HG03139 (cell line): ENCODE measurements around the gene INSRR.

Source experiments
- ATAC-seq: cut with Tn5 transposase; IDR thresholded peaks from one replicate; pipeline ENCODE4 v1.9.1; 2021; ENCODE audit not compliant: unreplicated experiment

The INSRR gene

GRCh38 chr1:156858959-156859522 is at the start of gene INSRR:
TSS of gene INSRR (minus strand) at chr1:156859117. CDS start at chr1:156858621, 496 bp downstream.
- ATAC-seq = no peak

DNA sequence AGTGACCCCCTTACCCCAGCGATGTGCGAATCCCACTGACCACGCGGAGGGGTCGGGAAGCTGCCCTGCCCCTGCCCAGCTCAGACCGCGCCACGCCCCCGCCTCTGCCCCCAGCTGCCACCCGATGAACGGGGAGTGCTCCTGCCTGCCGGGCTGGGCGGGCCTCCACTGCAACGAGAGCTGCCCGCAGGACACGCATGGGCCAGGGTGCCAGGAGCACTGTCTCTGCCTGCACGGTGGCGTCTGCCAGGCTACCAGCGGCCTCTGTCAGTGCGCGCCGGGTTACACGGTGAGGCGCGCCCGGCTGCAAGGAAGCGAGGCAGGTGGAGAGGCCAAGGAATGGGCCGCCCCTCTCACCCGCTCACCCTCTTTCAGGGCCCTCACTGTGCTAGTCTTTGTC is 49.6 kb upstream of the INSRR start:
- no peak for ATAC-seq

DNA sequence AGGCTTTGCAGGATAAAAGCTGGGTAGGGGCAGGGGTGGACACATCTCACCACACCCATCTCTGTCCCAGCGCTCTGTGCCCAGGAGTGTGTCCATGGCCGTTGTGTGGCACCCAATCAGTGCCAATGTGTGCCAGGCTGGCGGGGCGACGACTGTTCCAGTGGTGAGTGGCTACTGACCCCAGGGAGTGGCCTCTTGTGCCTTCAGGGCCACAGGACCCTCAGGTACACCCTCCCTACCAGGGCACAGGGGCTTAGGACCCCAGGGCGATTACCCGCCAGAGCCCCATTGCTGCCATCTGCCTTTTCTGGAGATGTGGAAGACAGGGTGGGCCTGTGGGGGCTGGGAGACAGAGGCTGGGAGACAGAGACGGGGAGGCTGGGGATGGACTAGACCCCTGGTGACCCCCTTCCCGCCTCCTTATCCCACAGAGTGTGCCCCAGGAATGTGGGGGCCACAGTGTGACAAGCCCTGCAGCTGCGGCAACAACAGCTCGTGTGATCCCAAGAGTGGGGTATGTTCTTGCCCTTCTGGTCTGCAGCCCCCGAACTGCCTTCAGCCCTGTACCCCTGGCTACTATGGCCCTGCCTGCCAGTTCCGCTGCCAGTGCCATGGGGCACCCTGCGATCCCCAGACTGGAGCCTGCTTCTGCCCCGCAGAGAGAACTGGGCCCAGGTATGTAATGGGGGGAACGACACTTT is 47.4 kb upstream of the INSRR start:
- ATAC-seq = no peak

- ATAC-seq = no peak
Observed at GRCh38 chr1:156905651-156906050, 46.7 kb upstream of the INSRR start.

DNA sequence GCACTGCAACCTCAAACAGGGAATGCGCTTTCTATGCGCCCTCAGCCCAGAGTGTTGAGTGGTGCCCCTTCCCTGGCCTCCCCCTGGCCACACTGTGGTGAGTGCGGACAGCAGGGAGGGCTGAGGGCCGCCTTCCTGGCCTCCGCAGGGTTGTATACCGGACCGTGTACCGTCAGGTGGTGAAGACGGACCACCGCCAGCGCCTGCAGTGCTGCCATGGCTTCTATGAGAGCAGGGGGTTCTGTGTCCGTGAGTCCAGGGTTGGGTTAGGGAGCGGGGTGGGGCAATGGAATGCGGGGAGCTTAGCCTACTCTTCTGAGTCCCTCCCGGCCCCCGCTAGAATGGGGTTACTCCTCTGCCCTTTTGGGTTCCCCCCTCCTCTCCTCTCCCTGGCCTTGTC is 46.3 kb upstream of the INSRR start:
- ATAC-seq = no peak

GRCh38 chr1:156904187-156904959 is 45.5 kb upstream of the INSRR start:
- ATAC-seq = no peak

- no peak for ATAC-seq
Observed at GRCh38 chr1:156903328-156904091, 44.6 kb upstream of the INSRR start.

DNA sequence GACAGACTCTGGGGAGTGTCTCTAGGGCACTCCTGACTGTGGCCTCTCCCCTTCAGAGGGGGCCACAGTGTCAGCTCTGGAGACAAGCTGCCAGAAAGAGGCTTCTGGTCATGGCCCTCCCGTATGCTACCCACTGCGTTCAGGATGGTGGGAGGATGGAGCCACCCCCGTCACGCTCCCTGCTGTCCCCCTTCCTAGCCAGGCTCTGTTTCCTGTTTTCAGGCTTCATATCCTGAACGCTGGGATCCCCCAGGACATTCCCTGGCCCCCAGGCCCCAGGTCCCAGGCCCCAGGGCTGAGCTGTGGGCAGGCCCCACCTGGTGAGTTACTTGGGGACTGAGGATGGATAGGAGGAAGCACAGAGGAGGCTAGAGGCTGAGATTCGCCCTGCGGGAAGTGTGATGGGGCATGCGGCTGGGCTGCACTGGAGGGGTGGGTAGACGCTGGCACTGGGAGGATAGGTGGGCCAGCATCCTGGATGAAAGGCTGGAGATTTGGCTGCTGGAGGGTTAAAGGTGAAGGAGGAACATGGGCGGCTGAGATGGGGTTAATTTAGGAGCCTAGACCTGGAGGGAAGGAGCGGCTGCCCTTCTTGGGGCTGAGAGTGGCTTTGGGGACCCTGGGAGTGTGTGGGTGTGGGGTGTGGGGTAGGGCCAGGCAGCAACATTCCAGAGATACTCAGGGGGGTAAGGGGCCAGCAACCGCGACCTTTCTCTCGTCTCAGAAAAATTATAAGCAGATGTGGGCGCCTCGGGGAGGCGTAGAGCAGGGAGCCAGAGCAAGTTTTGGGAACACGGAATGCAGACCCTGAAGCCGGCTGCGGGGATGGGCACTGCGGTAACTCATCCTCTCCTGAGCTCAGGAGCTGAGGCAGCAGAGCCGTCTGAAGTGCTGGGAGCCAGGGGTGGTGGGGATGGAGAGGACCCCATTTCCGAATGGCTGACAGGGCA is 43.3 kb upstream of the INSRR start:
- ATAC-seq = no peak

GRCh38 chr1:156901590-156901900 is 42.6 kb upstream of the INSRR start:
- no peak for ATAC-seq

DNA sequence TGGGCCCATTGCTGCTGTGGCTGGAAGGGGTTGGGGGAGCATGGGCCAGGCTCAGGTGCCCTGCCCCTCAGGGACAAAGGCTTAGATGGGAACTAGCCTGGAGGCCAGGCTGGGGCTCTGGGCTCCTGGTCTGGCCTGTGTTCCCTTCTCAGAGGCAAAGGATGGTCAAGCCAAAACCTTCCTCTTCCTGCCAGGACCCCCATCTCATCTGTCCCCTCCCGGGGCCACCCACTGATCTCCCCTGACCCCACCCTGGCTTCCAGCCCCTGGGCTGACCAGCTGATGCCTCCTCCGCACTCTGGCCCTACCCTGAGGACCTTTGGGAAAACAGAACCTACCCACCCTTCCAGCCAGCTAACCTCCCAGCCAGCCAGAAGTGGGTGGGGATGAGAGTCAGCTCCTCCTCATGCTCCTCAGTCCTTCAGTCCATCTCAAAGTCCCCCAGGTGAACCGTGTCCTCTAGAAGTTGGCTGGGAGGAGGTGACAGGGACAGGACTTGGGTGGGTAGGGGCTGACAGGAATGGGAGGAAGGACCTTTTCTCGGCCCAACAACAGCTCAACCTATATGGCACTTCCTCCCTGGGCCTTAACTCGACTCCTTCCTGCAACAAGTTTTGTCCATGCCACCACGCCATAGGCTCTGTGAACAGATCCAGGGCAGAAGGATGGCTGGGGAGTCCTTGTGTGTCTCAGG is 42.1 kb upstream of the INSRR start:
- ATAC-seq = no peak

GRCh38 chr1:156899956-156900718 is 41.2 kb upstream of the INSRR start:
- no peak for ATAC-seq

DNA sequence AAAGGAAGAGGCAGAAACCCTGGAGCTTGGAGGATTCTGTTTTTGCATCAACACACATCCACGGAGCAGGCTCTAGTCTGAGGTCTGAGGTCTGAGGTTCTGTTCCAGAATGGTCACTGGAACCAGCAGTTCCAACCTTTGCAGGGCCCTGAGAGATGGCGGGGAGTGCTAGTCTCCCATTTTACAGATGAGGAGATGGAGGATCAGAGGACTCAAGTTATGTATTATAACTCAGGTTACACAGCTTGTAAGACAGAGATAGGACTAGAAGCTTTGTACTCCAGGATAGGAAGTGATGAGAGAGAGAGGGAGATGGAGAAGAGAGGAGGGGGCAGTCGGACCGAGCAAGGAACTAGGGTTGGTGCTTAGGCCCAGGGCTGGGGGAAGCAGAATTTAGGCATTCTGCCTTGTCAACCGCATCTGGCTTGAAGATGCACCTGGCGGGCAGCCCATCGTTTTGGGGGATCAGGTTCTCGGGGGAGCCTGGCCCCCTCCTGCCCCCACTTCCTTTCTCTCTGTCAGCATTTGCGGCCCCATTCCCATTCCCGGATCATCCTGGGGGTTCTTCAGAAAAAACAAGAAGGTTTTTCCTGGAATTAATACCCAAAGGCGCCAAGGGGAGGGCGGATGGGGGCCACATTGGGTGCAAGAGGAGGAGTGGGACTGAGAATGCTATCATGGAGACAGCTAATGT is 40.2 kb upstream of the INSRR start:
- ATAC-seq = no peak

DNA sequence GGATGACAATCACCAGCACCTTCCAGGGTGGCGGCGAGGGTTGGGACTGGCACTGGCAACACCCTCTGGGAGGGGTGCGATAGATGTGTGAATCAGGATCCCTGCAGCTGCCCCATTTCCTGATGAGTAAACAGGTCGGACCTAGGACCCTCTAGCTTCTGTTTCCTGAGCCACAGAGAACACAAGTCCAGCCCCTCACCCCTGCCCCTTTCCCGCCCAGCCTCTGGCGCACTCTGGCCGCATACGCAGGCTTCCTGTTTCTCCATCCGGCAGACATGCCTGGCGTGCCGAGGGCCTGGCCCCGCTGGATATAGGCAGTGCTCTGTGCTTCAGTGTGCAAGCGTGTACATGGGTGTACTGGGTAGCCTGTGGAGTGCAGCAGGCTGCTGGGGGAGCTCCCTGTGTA is 39.2 kb upstream of the INSRR start:
- no peak for ATAC-seq

- ATAC-seq = no peak
Observed at GRCh38 chr1:156897078-156897825, 38.3 kb upstream of the INSRR start.

DNA sequence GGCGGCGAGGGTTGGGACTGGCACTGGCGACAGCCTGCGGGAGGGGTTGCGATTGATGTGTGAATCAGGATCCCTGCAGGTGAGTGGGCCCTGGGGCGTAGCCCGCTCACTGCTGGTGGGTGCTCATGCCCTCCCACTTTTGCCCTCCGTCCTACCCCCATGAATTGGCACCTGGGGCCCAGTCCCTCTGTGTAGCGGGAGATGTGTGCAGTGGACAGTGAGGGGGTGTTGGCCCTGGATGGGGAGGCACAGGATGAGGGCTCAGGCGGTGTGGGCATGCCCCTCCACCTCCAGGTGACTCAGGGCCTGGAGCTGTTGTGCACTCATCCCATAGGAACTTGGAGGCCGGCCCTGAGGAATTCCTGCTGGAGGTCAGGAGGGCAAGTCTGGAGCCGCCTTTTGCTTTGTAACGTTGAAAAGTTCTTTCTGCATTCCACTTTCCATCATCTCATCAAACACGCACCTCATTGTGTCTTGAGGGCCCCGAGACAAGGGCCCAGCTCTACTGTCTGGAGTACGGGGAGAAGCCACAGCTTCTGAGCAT is 37.6 kb upstream of the INSRR start:
- ATAC-seq = no peak

- ATAC-seq = no peak
Observed at GRCh38 chr1:156895927-156896326, 37.0 kb upstream of the INSRR start.

DNA sequence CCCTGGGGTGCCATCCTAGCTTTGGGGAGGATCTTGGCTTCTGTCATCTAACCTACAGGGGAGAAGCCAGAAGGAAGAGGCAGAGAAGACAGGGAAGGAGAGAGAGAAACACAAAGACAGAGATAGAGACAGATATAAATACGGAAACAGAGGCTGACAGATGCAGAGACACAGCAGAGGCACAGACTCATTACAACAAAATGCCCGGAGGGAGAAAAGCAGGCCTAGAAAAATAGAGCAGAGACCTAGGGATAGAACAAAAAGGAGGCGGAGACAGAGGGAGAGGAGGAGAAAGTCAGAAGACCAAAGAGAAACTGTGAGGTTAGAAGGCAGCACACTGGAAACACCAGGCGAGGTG is 36.5 kb upstream of the INSRR start:
- ATAC-seq = no peak
